Kasumi-1 (cell line): Measurements from ENCODE around the gene PSME1.

ENCODE experiments used
- DNase-seq, 2 experiments: peaks; one replicate each; lab custom pipeline; 2025; lab: John Stamatoyannopoulos, UW

Gene PSME1

GRCh38 chr14:24172261-24172860 lies 36.4 kb downstream of the PSME1 start:
- DNase-seq: no peak

- DNase-seq: no peak
Measured at GRCh38 chr14:24172871-24173281, 36.9 kb downstream of the PSME1 start.

- DNase-seq: no peak
Measured at GRCh38 chr14:24176599-24176998, 40.6 kb downstream of the PSME1 start.

GRCh38 chr14:24177041-24177825 lies 41.2 kb downstream of the PSME1 start:
- DNase-seq: no peak

- no peak for DNase-seq
Measured at GRCh38 chr14:24177891-24178290, 41.9 kb downstream of the PSME1 start.

DNA sequence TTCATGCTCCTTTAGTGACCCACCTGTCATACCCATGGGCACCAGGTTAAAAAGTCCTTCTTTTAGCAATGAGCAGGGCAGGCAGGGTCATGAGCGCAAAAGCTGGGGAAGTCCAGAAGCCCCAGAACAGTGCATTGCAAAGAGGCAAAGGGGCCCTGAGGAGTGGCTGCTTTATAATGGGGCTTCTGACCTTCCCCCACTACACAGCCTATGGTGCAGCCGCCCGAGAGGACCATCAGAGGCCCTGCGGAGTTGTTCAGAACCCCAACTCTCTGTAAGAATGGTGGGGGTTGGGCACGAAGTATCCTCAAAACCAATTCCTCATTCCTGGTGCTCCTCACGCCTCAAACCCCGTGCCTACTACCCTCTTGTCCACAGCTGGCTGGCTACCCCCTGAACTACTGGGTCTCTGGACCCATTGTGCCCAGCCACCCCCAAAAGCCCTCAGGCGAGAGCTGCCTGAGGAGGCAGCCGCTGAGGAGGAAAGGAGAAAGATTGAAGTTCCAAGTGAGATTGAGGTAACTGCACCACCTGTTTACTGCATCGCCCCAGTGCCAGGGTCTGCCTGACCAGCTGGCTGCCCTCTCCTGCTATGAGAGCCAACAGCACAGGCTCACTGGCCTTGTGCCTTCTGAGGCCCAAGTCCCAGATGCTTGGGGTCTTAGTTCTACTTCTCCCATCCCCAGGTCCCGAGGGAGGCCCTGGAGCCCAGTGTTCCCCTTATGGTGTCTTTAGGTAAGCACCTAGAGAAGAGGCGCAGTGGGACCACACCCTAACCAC lies 42.6 kb downstream of the PSME1 start:
- DNase-seq: no peak

GRCh38 chr14:24179294-24179960 lies 43.4 kb downstream of the PSME1 start:
- DNase-seq: no peak

DNA sequence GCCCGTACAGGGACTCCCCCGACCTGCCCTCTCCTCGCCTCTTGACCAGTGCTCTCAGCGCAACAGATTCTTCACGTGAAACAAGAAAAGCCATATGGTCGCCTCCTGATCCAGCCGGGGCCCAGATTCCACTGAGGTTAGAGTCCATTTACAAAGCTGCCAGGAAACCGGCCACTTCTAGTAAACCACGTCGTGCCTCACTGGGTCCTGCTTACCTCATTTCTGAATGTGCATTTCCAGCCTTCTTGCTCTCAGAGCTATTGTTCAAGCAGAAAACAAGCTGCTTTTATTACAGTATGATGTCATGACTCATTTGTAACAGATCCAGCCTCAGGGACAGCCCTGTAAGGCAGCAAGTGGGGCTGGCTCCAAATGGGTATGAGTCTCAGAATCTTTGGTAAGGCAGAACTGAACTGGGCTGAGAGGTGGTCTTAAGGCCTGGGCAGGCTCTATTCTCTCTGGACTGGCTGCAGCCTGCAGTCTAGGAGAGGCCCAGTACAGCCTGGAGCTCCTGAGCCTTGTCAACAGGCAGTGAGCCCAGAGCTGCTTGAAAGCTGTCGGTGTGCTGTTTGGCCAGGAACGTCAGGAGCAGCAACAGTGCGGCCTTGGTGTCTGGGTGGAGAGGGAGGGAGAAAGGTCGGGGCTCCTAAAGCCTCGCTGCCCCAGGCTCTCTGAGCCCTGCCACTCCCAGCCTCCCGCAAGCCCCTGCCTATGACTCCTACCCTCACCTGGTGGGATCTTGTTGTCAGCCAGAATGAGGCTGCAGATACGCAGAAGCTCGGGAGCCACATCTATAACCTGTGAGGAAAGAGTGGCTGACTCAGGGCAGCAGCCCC lies 44.2 kb downstream of the PSME1 start:
- DNase-seq: no peak

DNA sequence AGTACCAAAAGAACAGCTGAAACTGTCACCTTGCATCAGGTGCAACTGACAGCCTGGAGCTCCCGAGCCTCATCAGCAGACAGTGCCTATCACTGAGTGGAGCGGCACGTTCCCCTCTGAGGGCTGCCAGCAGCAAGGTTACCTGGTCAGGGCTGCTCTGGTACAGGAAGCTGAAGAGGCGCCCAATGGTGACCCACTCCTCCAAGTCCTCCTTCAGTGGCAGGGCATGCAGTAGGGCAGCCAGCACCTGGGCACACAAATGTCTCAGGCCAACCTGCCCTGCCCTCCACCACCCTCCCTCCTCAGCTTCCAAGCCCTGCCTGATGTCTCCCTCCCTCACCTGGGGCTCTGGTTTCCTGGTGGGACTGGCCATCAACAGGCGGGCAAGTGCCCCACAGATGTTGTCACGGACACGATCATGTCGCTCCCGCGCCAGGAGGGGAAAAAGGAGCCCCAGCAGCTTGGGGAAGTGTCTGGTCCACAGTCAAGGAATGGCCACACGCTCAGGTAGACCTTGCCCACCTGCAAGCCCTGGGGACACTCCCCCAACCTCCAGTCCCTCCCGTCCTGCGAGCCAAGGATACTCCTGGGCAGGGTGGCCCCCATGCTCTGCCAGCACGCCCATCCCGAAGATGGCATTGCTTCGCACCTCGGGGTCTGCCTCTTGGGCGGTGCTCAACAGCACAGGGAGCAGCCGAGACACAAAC lies 45.5 kb downstream of the PSME1 start:
- DNase-seq: no peak

DNA sequence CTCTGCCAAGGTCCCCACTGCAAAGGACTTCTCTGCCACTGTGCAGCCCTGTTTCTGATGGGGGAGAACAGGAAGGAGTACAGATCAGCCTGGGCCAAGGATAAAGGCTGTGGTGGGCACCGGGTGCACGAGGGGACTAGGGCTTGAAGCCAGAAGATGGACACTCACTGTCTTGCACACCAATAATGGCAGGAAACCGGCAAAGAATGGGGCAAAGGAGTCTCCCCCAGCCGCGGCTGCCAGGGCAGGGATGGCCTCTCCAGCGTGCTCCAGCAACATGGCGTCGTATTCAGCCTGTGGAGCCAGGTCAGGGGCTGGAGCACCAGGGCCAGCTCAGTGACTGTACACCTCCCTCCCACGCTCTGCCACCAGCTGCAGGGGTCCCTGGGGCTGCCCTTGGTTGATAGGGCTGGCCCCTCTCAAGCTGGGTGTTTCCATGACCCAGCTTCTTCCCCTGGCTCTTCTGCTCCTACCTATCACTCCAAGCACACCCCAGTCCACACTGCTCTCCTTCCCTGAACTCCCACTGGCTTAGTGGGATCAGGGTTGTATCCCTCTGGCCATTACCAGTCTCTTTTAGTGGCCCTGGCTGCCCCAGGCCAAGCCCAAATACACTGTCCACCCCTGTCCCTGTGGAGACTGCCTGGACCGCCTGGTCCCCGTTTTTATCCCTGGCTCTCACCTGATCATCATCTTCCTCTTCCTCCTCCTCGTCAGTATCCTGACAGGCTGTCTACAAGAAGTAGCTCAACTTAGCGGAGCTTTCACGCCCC lies 46.3 kb downstream of the PSME1 start:
- no peak for DNase-seq

DNA sequence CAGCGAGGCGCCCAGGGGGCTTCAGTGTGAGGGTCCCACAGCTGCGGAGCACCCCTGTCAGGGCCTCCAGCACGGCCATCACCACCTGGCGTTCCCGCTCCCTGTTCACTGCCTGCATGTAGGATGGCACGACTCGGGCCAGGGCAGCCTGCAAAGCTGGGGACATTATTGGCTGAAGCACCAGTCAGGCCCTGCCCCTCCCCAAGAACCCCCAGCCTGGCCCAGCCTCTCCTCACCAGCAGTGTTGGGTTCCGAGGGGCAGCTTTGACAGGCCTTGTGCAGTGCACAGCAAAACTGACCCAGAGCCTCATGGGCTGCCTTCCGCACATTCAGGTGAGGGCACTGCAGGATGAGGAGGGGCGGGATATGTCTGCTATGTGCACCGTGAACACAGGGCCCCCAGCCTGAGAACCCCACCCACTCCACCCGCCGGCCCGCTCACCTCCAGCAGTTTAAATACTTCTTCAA lies 47.1 kb downstream of the PSME1 start:
- DNase-seq: no peak

GRCh38 chr14:24184104-24184970 lies 48.3 kb downstream of the PSME1 start:
- DNase-seq: no peak

GRCh38 chr14:24185026-24185425 lies 49.0 kb downstream of the PSME1 start:
- no peak for DNase-seq

DNA sequence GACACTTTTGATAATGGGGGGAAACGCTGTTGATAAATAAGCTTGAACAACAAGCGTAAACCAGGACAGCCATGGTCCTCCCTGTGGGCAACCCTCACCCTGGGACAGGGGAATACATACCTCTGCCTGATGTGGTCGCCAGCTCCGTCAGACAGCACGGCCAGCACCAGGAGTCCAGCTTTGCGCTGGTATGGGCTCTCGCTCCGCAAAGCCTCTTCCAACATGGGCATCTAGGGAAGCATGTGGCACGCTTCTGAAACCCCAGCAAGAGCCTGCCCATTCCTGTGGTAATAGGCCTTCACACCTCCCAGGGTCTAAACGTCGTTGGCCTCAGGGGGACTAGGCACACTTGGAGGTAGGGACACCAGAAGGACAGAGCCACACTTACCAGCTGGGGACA lies 49.7 kb downstream of the PSME1 start:
- no peak for DNase-seq

- DNase-seq: no peak
Measured at GRCh38 chr14:24186831-24187538, 51.0 kb downstream of the PSME1 start.

GRCh38 chr14:24187539-24187915 lies 51.5 kb downstream of the PSME1 start:
- DNase-seq: no peak
